ENCODE measurements around the gene AKAP12.

AKAP12 gene

DNA sequence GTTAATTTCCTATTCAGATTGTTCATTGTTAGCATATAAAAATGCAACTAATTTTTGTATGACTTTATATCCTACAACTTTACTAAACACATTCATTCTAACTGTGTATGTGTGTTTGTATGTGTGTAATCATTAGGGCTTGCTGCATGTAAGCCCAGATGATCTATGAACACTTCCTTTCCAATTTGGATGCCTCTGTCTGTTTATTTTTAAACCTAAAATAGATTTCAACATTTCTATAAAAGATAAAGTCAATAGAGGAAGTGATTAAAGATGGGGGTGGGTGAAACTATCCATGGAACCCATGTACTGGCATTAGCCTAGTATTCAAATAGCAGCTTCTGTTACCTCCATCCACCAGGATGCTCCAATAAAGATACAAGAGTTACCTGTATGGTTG is 15.7 kb upstream of the AKAP12 start:
- no peak for TF ChIP-seq CTCF (IDR thresholded peaks at IDR 0.05; ENCODE audit: insufficient read depth, missing control alignments)
- no peak for FAIRE-seq
- no peak for DNase-seq (ENCODE audit: insufficient read length, low spot score)

- no peak for DNase-seq (ENCODE audit: insufficient read length, low spot score)
- TF ChIP-seq CTCF (IDR thresholded peaks at IDR 0.05; ENCODE audit: insufficient read depth, missing control alignments) = no peak
- FAIRE-seq = no peak
Observed at GRCh38 chr6:151225919-151226318, 13.8 kb upstream of the AKAP12 start.

GRCh38 chr6:151228788-151229400 is 10.9 kb upstream of the AKAP12 start:
- DNase-seq (ENCODE audit: insufficient read length, low spot score) (no peak), FAIRE-seq (no peak)
- TF ChIP-seq CTCF (IDR thresholded peaks at IDR 0.05; ENCODE audit: insufficient read depth, missing control alignments) = no peak

- FAIRE-seq (no peak), DNase-seq (ENCODE audit: insufficient read length, low spot score) (no peak)
- TF ChIP-seq CTCF (IDR thresholded peaks at IDR 0.05; ENCODE audit: insufficient read depth, missing control alignments) = no peak
Observed at GRCh38 chr6:151229401-151230276, 10.1 kb upstream of the AKAP12 start.

GRCh38 chr6:151230277-151230577 is 9.5 kb upstream of the AKAP12 start:
- no peak for FAIRE-seq
- no peak for TF ChIP-seq CTCF (IDR thresholded peaks at IDR 0.05; ENCODE audit: insufficient read depth, missing control alignments)
- DNase-seq (ENCODE audit: insufficient read length, low spot score) = no peak

- DNase-seq (ENCODE audit: insufficient read length, low spot score) (no peak), FAIRE-seq (no peak)
- no peak for TF ChIP-seq CTCF (IDR thresholded peaks at IDR 0.05; ENCODE audit: insufficient read depth, missing control alignments)
Observed at GRCh38 chr6:151232899-151233298, 6.9 kb upstream of the AKAP12 start.

DNA sequence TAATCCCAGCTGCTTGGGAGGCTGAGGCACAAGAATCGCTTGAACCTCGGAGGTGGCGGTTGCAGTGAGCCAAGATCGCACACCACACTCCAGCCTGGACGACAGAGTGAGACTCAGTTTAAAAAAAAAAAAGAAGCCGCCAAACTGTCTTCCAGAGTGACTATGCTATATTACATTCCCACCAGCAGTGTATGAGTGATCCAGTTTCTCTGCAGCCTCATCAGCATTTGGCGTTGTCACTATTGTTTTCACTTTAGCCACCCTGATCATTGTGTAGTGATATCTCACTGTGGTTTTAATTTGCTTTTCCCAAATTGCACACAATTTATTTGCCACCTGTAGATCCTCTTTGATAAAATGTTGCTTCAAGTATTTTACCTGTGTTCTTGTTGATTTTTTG is 6.0 kb upstream of the AKAP12 start:
- FAIRE-seq (no peak), DNase-seq (ENCODE audit: insufficient read length, low spot score) (no peak)
- TF ChIP-seq CTCF (IDR thresholded peaks at IDR 0.05; ENCODE audit: insufficient read depth, missing control alignments) = no peak

Data from D721Med (cell line).